Skeletal muscle satellite cell (primary cell): ENCODE measurements around the gene ROR1.

ENCODE experiments used
- H3K27me3 ChIP-seq: 2 replicates; pipeline ENCODE4 v1.7.0; 2013; ENCODE audit warnings: low read length; ENCODE audit not compliant: control insufficient read depth, insufficient read depth
- H3K36me3 ChIP-seq: 2 replicates; pipeline ENCODE4 v1.7.0; 2013; ENCODE audit warnings: mild to moderate bottlenecking, control low read depth, low read length; ENCODE audit not compliant: insufficient read depth
- H3K4me1 ChIP-seq: 2 replicates; pipeline ENCODE4 v1.7.0; 2013; ENCODE audit warnings: low read length; ENCODE audit not compliant: control insufficient read depth, insufficient read depth
- H3K4me2 ChIP-seq: 2 replicates; pipeline ENCODE4 v1.7.0; 2013; ENCODE audit warnings: mild to moderate bottlenecking, low read length
- H3K4me3 ChIP-seq: 2 replicates; pipeline ENCODE4 v1.7.0; 2013; ENCODE audit warnings: low read length
- H3K9ac ChIP-seq: 2 replicates; pipeline ENCODE4 v1.7.0; 2013; ENCODE audit warnings: mild to moderate bottlenecking, low read depth, low read length, moderate library complexity
- H3K9me3 ChIP-seq: replicated peaks from 2 replicates; pipeline ENCODE4 v1.7.0; 2013; ENCODE audit warnings: mild to moderate bottlenecking, control low read depth, low read length

Gene ROR1

GRCh38 chr1:63866084-63866483 is 92.3 kb downstream of the ROR1 start:
- Histone ChIP-seq H3K4me1 (peaks cover 17% of the 10 kb centered on the region), H3K9ac (no peak overlapping the region), H3K27me3 (no peaks in the 10 kb centered on the region), H3K36me3 (no peaks in the 10 kb centered on the region), H3K4me2 (no peak overlapping the region), H3K9me3 (no peaks in the 10 kb centered on the region), H3K4me3 (no peak overlapping the region)

GRCh38 chr1:63867429-63868176 is 93.8 kb downstream of the ROR1 start:
- H3K27me3 ChIP-seq: no peaks in the 10 kb centered on the region
- no peak overlapping the region for H3K4me3 ChIP-seq
- H3K36me3 ChIP-seq: no peaks in the 10 kb centered on the region
- no peaks in the 10 kb centered on the region for H3K9me3 ChIP-seq
- H3K4me1 ChIP-seq: peaks cover 17% of the 10 kb centered on the region
- H3K4me2 ChIP-seq: no peak overlapping the region
- H3K9ac ChIP-seq: no peak overlapping the region

GRCh38 chr1:63868268-63868781 is 94.5 kb downstream of the ROR1 start:
- H3K4me3 ChIP-seq: no peak overlapping the region

GRCh38 chr1:63870152-63870551 is 96.3 kb downstream of the ROR1 start:
- Histone ChIP-seq H3K9ac (no peak overlapping the region), H3K27me3 (no peaks in the 10 kb centered on the region), H3K36me3 (no peaks in the 10 kb centered on the region), H3K4me3 (no peak overlapping the region), H3K4me1 (peaks cover 37% of the 10 kb centered on the region), H3K4me2 (no peak overlapping the region), H3K9me3 (no peaks in the 10 kb centered on the region)

More at GRCh38 chr1:63868268-63868781, 94.5 kb downstream of the ROR1 start:
- no peak overlapping the region for H3K4me2 ChIP-seq
- peaks cover 22% of the 10 kb centered on the region for H3K4me1 ChIP-seq
- H3K27me3 ChIP-seq: no peaks in the 10 kb centered on the region
- no peaks in the 10 kb centered on the region for H3K9me3 ChIP-seq
- H3K36me3 ChIP-seq: no peaks in the 10 kb centered on the region
- H3K9ac ChIP-seq: no peak overlapping the region

GRCh38 chr1:63871463-63871862 is 97.6 kb downstream of the ROR1 start:
- Histone ChIP-seq H3K4me2 (no peak overlapping the region), H3K9ac (no peak overlapping the region), H3K27me3 (no peaks in the 10 kb centered on the region), H3K4me1 (peaks cover 46% of the 10 kb centered on the region), H3K36me3 (no peaks in the 10 kb centered on the region), H3K4me3 (no peak overlapping the region), H3K9me3 (no peaks in the 10 kb centered on the region)

- H3K27me3 ChIP-seq: no peaks in the 10 kb centered on the region
- no peaks in the 10 kb centered on the region for H3K36me3 ChIP-seq
- no peak overlapping the region for H3K9ac ChIP-seq
- no peak overlapping the region for H3K4me3 ChIP-seq
- H3K9me3 ChIP-seq: no peaks in the 10 kb centered on the region
- H3K4me2 ChIP-seq: peak overlapping the region; percentile 23
- peaks cover 59% of the 10 kb centered on the region for H3K4me1 ChIP-seq
Measured at GRCh38 chr1:63873751-63874150, 99.9 kb downstream of the ROR1 start.

- H3K9me3 ChIP-seq: no peaks in the 10 kb centered on the region
- peak overlapping the region; percentile 23 for H3K4me2 ChIP-seq
- H3K36me3 ChIP-seq: no peaks in the 10 kb centered on the region
- peak overlapping the region; percentile 11 for H3K4me3 ChIP-seq
- peaks cover 65% of the 10 kb centered on the region for H3K4me1 ChIP-seq
- H3K9ac ChIP-seq: no peak overlapping the region
- no peaks in the 10 kb centered on the region for H3K27me3 ChIP-seq
Measured at GRCh38 chr1:63874278-63874880, 100.6 kb downstream of the ROR1 start.

GRCh38 chr1:63875636-63876035 is 101.8 kb downstream of the ROR1 start:
- Histone ChIP-seq H3K4me2 (peak overlapping the region; percentile 39), H3K4me1 (peaks cover 65% of the 10 kb centered on the region), H3K27me3 (no peaks in the 10 kb centered on the region), H3K4me3 (no peak overlapping the region), H3K9me3 (no peaks in the 10 kb centered on the region), H3K36me3 (no peaks in the 10 kb centered on the region), H3K9ac (no peak overlapping the region)

GRCh38 chr1:63877021-63877767 is 103.4 kb downstream of the ROR1 start:
- H3K36me3 ChIP-seq: no peaks in the 10 kb centered on the region
- H3K27me3 ChIP-seq: no peaks in the 10 kb centered on the region
- no peaks in the 10 kb centered on the region for H3K9me3 ChIP-seq
- no peak overlapping the region for H3K9ac ChIP-seq
- H3K4me2 ChIP-seq: peak overlapping the region; percentile 39
- no peak overlapping the region for H3K4me3 ChIP-seq
- peaks cover 65% of the 10 kb centered on the region for H3K4me1 ChIP-seq

GRCh38 chr1:63877816-63878215 is 104.0 kb downstream of the ROR1 start:
- no peaks in the 10 kb centered on the region for H3K27me3 ChIP-seq
- no peak overlapping the region for H3K9ac ChIP-seq
- H3K4me1 ChIP-seq: peaks cover 65% of the 10 kb centered on the region
- no peak overlapping the region for H3K4me3 ChIP-seq
- H3K36me3 ChIP-seq: no peaks in the 10 kb centered on the region
- no peaks in the 10 kb centered on the region for H3K9me3 ChIP-seq
- peak overlapping the region; percentile 41 for H3K4me2 ChIP-seq

GRCh38 chr1:63878932-63879331 is 105.1 kb downstream of the ROR1 start:
- H3K4me1 ChIP-seq: peaks cover 55% of the 10 kb centered on the region
- H3K9ac ChIP-seq: no peak overlapping the region
- no peak overlapping the region for H3K4me3 ChIP-seq
- H3K4me2 ChIP-seq: no peak overlapping the region
- no peaks in the 10 kb centered on the region for H3K9me3 ChIP-seq
- no peaks in the 10 kb centered on the region for H3K36me3 ChIP-seq
- no peaks in the 10 kb centered on the region for H3K27me3 ChIP-seq
